Body of pancreas (tissue), 4 donors: ENCODE data around the gene KLHL29.

Experiments
- POLR2A ChIP-seq, 3 donors: fragments of 450-650 bp; IDR thresholded peaks; one replicate each; pipeline ENCODE4 v1.6.1; 2016; ENCODE audit warnings: antibody characterized with exemption in 3 of 3, mild to moderate bottlenecking in 2 of 3
- TF ChIP-seq, protein P1 (sequence below), 7 experiments: fragments of 450-650 bp in 4 of 7; fragments of 200-600 bp in 3 of 7; sonication (generic) in 3 of 7; IDR thresholded peaks; one replicate each; pipeline ENCODE4 v1.5.1; 2016 to 2019; ENCODE audit warnings: antibody characterized with exemption in 7 of 7

GRCh38 chr2:23662941-23663920 is 278.3 kb downstream of the KLHL29 start:
- no peak for TF ChIP-seq POLR2A (IDR thresholded peaks at IDR 0.05)
- TF ChIP-seq, protein P1, sequence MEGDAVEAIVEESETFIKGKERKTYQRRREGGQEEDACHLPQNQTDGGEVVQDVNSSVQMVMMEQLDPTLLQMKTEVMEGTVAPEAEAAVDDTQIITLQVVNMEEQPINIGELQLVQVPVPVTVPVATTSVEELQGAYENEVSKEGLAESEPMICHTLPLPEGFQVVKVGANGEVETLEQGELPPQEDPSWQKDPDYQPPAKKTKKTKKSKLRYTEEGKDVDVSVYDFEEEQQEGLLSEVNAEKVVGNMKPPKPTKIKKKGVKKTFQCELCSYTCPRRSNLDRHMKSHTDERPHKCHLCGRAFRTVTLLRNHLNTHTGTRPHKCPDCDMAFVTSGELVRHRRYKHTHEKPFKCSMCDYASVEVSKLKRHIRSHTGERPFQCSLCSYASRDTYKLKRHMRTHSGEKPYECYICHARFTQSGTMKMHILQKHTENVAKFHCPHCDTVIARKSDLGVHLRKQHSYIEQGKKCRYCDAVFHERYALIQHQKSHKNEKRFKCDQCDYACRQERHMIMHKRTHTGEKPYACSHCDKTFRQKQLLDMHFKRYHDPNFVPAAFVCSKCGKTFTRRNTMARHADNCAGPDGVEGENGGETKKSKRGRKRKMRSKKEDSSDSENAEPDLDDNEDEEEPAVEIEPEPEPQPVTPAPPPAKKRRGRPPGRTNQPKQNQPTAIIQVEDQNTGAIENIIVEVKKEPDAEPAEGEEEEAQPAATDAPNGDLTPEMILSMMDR (IDR thresholded peaks at IDR 0.05): no peak
